ENCODE measurements around the gene JAZF1. TPM values are rescaled to one million over a fixed set of nuclear protein-coding genes. Genes with fewer than 3 reads are reported as not detected.

The JAZF1 gene
- total RNA-seq, 1 experiment from 2014 or later = 3.4 TPM

DNA sequence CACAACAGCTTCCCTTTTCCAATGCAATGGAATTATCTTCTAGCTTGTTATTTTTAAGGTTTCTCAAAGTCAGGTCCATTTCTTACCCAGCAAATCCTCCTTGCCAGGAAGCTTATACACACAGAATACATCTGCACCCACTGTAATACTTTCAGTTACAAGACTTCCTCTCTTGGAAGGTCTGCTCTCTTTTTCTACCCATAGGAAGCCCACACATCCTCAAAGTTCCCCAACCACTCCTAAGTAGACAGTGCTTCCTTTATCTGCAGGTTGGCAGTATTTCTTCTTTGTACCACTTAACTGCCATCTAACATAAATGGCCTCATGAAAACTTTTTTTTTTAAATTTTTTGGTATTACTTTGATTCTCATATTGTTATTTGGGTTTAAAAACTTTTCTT, 285.0 kb downstream of the JAZF1 start (continued):
- no peak for TF ChIP-seq REST (IDR thresholded peaks at IDR 0.05; ENCODE audit: low read depth)
- TF ChIP-seq EGR1 (IDR thresholded peaks at IDR 0.05; ENCODE audit: low read depth) = no peak
- TF ChIP-seq CEBPB (IDR thresholded peaks at IDR 0.05; ENCODE audit: low read depth) = no peak
- TF ChIP-seq SRF (IDR thresholded peaks at IDR 0.05; ENCODE audit: low read depth) = no peak

DNA sequence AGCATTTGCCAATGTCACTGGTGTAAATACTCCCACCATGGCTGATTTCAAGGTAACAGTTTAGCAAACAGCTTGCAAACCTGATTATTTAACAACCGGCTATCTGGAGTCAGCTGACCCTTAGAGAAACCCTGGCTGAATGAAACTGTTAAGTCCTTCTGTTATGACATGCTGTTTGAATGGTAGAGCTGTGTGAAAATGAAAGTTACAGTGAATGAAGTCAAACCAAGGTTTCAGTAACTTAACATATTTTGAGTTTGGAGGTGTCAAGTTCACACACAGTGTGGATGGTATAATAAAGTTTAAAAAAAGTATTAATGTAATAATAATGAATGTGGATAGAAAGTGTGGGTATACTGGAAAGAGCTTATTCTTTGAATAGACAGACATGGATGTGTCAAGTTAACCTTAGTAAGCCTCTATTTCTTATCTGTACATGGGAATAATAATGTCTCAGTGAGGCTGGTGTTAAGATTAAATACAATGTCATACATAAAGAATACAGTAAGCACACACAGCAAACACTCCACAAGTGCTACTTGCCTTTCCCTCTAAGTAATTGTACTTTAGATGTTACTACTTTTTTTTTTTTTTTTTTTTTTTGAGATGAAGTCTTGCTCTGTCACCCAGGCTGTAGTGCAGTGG, 290.3 kb downstream of the JAZF1 start:
- H3K79me2 ChIP-seq (ENCODE audit: insufficient read depth, low read length) = no peaks in the 10 kb centered on the region
- no peak for TF ChIP-seq RAD21 (IDR thresholded peaks at IDR 0.05; ENCODE audit: low read depth)
- TF ChIP-seq EGR1 (IDR thresholded peaks at IDR 0.05; ENCODE audit: low read depth) = no peak
- TF ChIP-seq FOSL1 (IDR thresholded peaks at IDR 0.05; ENCODE audit: low read depth) = no peak
- TF ChIP-seq POLR2AphosphoS5 (IDR thresholded peaks at IDR 0.05; ENCODE audit: low read depth, low read length) = no peak
- no peaks in the 10 kb centered on the region for H3K4me1 ChIP-seq (ENCODE audit: control insufficient read depth in 1 of 2, insufficient read depth in 2 of 2, low read length in 2 of 2)
- ChIA-PET CTCF (no interaction called here), RAD21 (ENCODE audit: low non-redundant PET in 1 of 2, low total read pairs in 2 of 2, uncharacterized antibody in 2 of 2, unreplicated experiment in 2 of 2) (no interaction called here), POLR2A (no interaction called here)
- no peak overlapping the region for H3K27ac ChIP-seq (ENCODE audit: low read depth, low read length)
- DNase-seq (ENCODE audit: low read depth, low spot score) (no peak), ATAC-seq (no peak)
- no peak overlapping the region for H3K9ac ChIP-seq (ENCODE audit: low read length)
- no peaks in the 10 kb centered on the region for H3K27me3 ChIP-seq (ENCODE audit: insufficient read depth, low read length)
- no peaks in the 10 kb centered on the region for H3K9me3 ChIP-seq (ENCODE audit: control insufficient read depth in 1 of 2, insufficient read depth in 1 of 2, low read depth in 1 of 2, low read length in 2 of 2)
- no peak overlapping the region for H3K4me3 ChIP-seq (replicated peaks in 1 of 2; ENCODE audit: low read depth in 1 of 2, low read length in 2 of 2)
- intact Hi-C loops (cut with micrococcal nuclease) = no loop called here
- BruUV-seq (replicated peaks) = no TSS peak
- 0 out of 2 replicates have a peak, but pooled peaks cover 3% of the 10 kb centered on the region for H3K9me2 ChIP-seq (ENCODE audit: insufficient read depth)
- no peaks in the 10 kb centered on the region for H3K36me3 ChIP-seq (ENCODE audit: control insufficient read depth in 1 of 2, insufficient read depth in 2 of 2, low read length in 2 of 2)
- H2AFZ ChIP-seq (ENCODE audit: low read depth, low read length, poor library complexity, severe bottlenecking) = no peak overlapping the region
- H3K4me2 ChIP-seq (ENCODE audit: low read length) = no peak overlapping the region
- no peaks in the 10 kb centered on the region for H4K20me1 ChIP-seq (ENCODE audit: insufficient read depth)
